HG03135 (cell line): Measurements from ENCODE around the gene FTMT.
"Not testable (repeated sequence)": the region's sequence is repeated elsewhere in the genome, so short reads cannot be mapped to it uniquely, and the experiment has no call there.

ENCODE experiments used
- ATAC-seq: cut with Tn5 transposase; IDR thresholded peaks from one replicate; pipeline ENCODE4 v1.9.1; 2021; ENCODE audit warnings: mild to moderate bottlenecking, moderate library complexity; ENCODE audit not compliant: unreplicated experiment

The FTMT gene

DNA sequence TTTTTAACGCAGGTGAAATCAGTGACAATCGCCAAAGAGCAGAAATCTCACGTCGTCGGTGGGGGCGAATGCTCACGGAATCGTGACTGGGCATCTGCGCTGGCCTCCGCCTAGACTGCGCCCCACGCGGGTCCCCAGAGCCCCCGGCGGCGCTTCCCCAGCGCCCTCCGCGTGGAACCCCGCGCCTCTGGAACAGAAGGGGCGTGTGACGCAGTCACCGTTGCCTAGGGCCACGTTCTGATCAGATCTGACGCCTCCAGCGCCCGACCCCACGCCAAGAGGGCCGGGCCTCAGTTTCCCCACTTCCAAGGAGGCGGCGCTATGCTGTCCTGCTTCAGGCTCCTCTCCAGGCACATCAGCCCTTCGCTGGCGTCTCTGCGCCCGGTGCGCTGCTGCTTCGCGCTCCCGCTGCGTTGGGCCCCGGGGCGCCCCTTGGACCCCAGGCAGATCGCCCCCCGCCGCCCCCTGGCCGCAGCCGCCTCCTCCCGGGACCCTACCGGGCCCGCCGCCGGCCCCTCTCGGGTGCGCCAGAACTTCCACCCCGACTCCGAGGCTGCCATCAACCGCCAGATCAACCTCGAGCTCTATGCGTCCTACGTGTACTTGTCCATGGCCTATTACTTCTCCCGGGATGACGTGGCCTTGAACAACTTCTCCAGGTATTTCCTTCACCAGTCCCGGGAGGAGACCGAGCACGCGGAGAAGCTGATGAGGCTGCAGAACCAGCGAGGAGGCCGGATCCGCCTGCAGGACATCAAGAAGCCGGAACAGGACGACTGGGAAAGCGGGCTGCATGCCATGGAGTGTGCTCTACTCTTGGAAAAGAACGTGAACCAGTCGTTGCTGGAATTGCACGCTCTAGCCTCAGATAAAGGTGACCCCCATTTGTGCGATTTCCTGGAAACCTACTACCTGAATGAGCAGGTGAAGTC is at the start of gene FTMT:
Gene FTMT, plus strand, starts transcription at position 240 of the 932 bp plus-strand sequence. Its CDS starts 82 bp downstream, at position 322.
- no peak for ATAC-seq

DNA sequence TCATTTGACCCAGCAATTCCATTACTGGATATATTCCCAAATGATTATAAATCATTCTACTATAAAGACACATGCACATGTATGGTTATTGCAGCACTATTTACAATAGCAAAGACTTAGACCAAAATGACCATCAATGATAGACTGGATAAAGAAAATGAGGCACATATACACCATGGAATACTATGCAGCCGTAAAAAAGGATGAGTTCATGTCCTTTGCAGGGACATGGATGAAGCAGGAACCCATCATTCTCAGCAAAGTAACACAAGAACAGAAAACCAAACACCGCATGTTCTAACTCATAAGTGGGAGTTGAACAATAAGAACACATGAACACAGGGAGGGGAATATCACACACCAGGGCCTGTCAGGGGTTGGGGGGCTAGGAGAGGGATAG is 46.4 kb upstream of the FTMT start:
- ATAC-seq, result not testable (repeated sequence)

GRCh38 chr5:121805911-121806310 is 45.8 kb upstream of the FTMT start:
- no peak for ATAC-seq

GRCh38 chr5:121816164-121816563 is 35.5 kb upstream of the FTMT start:
- no peak for ATAC-seq

DNA sequence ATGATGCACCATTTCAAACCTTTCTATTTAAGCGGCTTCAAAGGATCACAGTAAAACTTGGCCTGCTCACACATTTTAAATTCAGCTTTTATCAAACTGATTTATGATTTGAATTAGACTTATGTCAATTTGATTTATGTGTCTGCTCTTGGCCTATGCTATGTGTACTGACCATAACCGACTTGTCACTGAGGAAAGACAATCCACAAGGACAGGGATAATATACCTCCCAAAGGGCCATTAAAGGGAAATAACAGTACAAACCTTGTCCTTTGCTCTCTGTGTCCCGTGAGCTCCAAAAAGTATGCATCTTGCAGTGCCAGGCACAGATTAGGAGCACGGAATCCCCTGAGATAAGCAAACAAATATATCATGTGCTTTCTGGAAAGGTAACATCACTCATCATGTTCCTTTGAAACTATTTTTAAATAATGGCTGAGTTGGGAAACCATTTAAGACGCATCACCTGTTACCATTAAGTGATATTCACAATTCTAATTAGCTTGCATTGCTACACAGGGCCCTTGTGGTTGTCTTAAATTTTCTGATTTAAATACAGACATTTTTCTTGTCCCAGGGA is 31.9 kb upstream of the FTMT start:
- no peak for ATAC-seq

- ATAC-seq, result no peak
Measured at GRCh38 chr5:121833617-121834016, 18.1 kb upstream of the FTMT start.

DNA sequence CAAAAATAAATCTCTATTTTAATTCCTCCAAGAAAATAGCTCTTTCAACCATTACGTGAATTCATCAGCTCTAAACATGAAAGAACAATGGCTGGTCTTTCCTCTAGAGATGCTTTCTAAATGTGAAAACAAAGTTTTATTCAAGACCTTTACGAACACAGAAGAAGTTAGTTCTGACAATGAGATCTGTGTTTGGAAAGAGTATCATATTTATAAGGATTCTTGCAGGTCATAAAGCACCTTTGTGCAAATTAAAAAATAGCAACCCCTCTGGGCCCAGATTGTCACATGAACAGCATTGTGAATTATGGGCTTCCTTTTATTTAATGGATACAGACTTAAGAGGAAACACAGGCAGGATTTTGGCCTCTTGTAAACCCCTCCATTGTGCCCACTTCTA is 17.7 kb upstream of the FTMT start:
- no peak for ATAC-seq

GRCh38 chr5:121841892-121842291 is 9.8 kb upstream of the FTMT start:
- no peak for ATAC-seq

DNA sequence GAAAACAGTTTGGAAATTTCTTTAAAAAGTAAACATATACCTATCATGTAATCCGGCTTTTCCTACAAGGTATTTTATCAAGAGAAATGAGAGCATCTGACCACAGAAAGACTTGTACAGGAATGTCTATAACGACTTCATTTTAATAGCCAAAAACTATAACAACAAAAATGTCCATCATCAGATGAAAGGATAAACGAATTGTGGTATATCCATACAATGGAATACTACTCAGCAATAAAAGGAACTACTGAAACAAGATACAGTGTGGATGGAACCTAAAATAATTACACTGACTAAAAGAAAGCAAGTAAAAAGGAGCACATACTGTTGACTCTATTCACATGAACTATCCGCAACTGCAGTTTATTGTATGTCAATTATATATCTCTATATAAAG is 1.4 kb upstream of the FTMT start:
- no peak for ATAC-seq

DNA sequence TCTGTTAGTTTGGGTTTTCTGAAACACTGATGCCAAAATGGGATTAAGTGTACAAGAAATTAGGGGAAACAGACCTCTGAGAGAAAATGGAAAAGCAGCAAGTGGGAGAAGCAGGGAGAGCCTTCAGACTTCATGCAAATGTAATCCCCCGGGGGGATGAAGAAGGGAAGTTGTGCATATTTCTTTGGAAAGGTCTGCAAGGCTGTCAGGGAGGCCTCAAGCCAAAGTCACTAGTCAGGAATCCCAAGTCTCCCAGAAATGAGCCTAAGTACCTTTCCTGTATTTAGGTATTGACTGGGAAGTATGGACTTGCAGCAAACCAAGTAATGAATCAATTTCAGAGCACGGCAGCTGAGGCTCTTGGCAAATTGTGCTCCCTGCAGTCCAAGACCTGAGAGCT is 2.2 kb downstream of the FTMT start:
- ATAC-seq, result no peak

GRCh38 chr5:121862801-121863200 is 11.1 kb downstream of the FTMT start:
- ATAC-seq, result no peak

GRCh38 chr5:121863753-121864285 is 12.1 kb downstream of the FTMT start:
- ATAC-seq, result no peak

DNA sequence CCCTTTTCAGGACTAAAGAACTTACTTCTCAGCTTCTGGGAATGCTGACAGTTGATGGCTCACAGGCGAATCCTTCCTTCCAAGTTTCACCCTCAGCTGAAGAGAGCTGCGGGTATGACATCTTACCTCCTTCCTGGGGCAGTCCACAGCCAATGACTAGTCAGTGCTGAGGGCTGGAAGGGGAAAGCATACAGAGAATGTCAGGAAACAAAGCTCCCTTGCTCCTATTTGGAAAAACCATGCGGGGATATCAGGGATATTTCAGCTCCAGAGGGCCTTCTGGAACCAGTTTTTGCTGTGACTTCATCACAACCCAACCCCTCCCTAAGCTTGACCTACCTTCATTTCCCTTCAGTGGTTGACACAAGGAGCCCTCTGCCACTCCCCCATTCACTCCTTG is 15.7 kb downstream of the FTMT start:
- no peak for ATAC-seq

DNA sequence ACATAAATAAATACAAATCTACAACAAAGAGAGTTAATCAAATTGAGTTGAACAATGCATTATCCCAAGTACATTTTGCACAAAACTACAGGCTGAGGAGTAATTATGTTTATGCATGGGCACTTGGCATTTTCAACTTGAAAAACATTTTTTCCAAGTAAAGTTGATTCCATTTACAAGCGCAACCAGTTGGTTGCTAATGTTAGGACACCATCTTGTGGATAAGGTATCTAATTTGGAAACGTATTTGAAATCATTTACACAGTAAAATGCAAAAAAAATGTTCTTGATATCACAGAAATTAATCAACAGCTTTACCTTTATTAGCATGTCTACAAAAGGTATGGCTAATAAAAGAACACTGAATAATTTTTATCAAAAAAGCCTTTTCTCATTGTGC is 18.8 kb downstream of the FTMT start:
- ATAC-seq, result no peak

GRCh38 chr5:121872856-121873255 is 21.2 kb downstream of the FTMT start:
- ATAC-seq, result no peak

DNA sequence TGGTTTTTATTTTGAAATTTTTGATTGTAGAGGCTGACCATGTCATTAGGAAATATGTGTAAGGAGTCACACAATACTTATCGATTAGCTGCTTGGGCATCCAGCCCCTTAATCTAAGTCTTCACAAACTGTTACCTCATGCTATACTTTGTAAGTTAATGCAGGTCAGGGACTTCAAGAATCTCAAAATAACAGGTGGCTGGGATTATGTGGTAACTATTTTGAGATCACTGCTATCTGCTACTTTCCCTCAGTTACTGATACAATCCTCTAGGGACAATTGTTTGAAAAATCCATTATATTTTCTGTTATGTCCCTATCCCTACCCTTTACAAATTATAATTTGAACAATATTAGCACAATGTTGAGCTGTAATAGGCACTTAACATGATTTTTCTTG is 21.7 kb downstream of the FTMT start:
- no peak for ATAC-seq

DNA sequence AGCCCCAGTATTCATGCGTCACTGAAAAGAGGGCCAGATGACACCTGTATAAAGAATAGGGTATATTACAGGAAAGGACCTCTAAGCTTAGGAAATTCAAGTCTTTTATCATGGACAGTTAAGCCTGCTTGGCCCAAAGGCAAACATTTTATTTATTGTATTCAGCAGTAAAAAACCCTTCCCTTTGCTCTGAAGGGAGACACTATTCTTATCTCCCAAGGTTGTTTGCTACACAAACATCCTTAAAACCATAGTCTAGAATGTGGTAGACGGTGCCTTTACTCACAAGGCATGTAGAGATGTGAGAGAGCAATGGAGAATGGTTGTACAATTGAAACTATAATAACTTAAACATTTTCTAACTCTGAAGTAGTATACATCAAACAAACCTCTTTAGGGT is 33.9 kb downstream of the FTMT start:
- ATAC-seq, result no peak

GRCh38 chr5:121887727-121888126 is 36.0 kb downstream of the FTMT start:
- no peak for ATAC-seq

DNA sequence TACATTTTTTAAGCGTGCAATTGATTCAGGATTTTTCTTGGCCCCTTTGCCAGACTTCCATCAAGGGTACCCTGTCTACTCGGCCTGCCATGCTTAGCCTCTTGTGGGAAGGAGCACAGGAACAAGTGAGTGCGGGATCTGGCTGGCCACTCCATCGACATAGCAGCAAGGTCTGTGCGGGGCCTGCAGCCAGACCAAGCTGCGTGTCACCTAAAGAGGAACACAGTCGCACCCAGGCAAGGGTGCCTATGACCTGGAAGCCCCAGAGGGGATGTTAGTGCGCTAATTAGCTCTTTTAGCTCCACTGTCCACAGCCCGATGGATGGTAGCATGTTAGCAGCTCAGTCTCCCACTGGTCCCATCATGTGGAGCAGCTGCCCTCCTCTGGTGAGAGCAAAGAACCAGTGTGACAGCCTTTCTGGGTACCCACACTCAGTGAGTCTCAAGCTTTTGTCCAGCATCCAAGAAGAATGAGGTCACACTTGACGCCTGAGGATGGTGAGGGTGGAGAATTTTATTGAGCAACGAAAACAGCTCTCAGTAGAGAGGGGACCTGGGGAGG is 38.7 kb downstream of the FTMT start:
- no peak for ATAC-seq

DNA sequence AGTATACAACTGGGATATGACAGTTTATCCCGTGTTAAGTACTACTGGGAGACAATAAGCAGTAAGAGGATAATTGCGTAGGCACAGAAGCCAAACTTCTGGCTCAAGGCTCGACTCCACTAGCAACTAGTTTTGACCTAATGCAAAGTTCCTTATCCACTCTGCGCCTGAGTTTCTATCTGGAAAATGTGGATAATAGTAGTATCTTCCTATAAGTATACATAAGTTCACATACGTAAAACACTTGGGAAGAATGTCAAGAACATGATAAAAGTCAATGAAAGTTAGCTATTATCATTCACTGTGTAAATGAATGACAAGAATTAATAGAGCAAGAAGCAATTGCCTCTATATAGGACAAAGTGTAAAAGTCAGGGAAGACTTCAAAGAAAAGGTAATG is 45.7 kb downstream of the FTMT start:
- ATAC-seq, result no peak

DNA sequence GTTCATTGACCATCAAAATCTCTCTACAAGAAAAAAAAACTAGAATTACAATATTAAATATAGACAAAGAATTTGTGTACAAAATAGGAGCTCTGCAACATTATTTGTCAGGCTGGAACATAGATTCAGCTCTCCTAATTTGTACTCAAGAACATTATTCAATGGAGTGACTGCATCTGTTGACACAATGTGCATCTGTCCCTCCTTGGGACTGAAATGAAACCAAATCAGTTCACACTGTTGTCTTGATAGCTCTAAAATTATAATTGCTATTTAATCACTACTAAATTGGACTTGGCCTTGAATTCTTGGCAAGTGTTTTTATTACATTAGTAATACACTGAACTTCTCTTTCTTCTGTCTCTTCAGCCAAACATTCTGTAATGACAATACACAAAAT is 47.7 kb downstream of the FTMT start:
- ATAC-seq, result no peak
